ENCODE data around the gene ANKFY1. TPM values are rescaled to one million over a fixed set of nuclear protein-coding genes. Genes with fewer than 3 reads are reported as not detected.

The ANKFY1 gene
- 16.5 and 21.3 TPM in 2 replicates for total RNA-seq (2014; rRNA removed; shearing (Covaris generic))

GRCh38 chr17:4263282-4264215, at the start of gene ANKFY1:
ANKFY1 (minus strand) TSS chr17:4263979; CDS start chr17:4263941, 38 bp downstream.
- peak; percentile 84 for DNase-seq (ENCODE audit: low spot score)

DNA sequence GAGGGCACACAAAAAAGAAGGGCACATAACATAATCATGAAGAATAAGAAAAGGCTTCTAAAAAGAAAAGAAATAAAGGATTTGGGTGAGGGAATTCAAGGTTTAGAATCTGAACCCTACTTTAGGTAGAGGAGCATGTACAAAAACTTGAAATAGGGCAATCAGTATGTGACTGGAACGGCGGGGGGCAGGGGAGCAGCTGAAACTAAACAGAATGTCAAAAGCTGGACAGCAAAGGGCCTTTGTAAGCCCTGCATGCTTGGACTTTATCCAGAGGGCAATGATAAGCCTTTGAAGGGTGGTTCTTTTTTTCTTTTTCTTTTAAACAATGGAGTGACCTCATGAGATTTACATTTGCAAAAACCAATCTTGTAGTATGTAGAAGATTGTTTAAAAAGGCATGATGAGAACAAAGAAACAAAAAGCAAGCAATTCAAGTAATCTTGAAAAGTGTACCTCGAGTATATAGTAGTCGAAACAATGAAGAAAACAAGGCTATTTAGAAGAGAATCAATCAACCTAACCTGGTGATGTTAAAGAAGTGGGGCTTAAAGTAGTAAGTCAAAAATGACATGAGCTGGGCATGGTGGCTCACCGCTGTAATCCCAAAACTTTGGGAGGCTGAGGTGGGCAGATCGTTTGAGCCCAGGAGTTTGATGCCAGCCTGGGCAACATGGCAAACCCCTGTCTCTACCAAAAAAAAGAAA, 46.7 kb upstream of the ANKFY1 start:
- no peak for DNase-seq (ENCODE audit: low spot score)

GRCh38 chr17:4309897-4310296, 46.1 kb upstream of the ANKFY1 start:
- DNase-seq (ENCODE audit: low spot score), result no peak

- no peak for DNase-seq (ENCODE audit: low spot score)
Measured at GRCh38 chr17:4307179-4307930, 43.6 kb upstream of the ANKFY1 start.

- DNase-seq (ENCODE audit: low spot score), result no peak
Measured at GRCh38 chr17:4305224-4305623, 41.4 kb upstream of the ANKFY1 start.

GRCh38 chr17:4304417-4305027, 40.7 kb upstream of the ANKFY1 start:
- peak; percentile 31 for DNase-seq (ENCODE audit: low spot score)

GRCh38 chr17:4301066-4301465, 37.3 kb upstream of the ANKFY1 start:
- no peak for DNase-seq (ENCODE audit: low spot score)

GRCh38 chr17:4297351-4297750, 33.6 kb upstream of the ANKFY1 start:
- no peak for DNase-seq (ENCODE audit: low spot score)

GRCh38 chr17:4295686-4296085, 31.9 kb upstream of the ANKFY1 start:
- DNase-seq (ENCODE audit: low spot score), result no peak

GRCh38 chr17:4293572-4293971, 29.8 kb upstream of the ANKFY1 start:
- DNase-seq (ENCODE audit: low spot score), result no peak

DNA sequence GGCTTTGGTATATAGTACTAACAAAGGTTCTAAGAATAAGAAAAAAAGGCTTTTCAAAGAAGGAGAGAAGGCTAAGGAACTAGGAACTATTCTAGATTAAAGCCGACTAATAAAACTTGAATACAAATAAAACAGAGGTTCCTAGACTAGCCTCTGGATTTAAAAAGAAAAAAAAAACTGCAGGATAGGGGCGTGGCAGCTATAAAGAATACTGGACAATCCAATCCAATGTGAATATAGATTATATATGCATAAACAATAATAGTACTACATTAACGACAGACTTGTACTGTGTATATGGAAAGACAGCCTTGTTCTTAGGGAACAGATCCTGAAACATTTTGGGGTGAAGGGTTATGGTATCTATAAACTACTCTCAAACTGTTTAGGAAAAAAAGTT, 23.9 kb upstream of the ANKFY1 start:
- no peak for DNase-seq (ENCODE audit: low spot score)

DNA sequence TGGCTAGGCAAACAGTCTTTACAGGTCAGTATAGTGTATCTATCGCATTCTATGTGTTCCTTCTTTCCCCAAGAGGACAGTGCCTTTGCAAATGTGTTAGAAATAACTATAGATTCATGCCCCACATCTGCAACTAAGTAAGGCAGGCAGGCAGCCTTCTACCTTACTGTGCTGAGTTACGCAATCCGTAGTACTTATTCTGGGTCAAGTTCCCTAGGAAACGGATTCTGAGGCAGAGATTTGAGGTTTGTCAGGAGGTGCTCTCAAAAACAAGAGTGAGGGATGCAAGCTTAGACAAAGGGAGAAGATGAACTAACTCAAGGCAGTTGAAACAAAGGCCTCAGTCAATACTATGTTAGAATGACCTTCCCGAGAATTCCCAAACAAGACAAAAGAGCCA, 12.7 kb upstream of the ANKFY1 start:
- DNase-seq (ENCODE audit: low spot score), result no peak

DNA sequence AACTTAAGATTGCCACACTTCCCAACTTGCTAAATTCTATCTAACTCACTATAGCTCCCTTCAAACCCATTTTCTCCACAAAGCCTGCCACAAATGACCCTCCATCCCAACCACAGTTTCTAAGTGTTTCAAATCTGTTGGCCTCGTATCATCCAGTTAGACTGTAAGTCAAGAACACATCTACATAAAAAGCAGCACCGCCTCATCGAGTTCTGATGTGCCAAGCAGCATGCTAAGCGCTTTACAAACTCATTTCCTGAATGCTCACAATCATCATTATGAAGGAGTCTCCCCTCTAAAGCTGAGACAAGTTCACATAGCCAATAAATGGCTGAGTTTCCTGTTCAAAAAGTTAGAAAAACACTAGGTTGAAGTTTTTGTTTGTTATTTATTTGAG, 9.2 kb upstream of the ANKFY1 start:
- no peak for DNase-seq (ENCODE audit: low spot score)

DNA sequence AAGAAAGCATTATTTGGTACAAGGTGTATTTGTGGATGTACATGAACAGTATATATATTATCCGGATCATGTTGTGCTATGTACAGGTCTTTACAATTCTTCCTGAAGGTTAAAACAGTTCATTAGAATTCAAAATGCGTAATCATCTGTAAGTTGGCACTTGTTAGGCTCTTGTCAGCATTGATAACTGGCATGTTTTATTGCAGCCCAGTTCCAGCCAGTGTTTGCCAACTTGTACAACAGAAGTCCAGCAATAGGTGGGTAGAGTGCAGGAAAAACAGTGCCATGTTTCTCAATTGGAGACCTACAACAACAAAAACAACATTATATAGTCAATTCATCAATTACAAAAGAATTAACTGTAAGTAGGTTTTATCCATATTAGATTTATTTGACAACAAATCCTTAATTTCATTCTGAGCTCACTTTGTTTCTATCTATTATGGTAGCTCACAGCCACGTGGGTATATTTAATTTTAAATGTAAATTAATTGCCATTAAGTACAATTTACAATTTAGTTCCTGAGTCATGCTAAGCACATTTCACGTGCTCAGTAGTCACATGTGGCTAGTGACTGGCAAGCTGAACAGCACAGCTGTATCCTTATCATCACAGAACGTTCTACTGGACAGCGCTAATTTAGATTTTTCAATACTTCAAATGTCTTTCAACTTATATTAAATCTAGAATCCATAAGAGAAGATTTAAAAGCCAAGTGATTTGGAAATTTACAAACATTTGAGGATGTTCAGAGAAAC, 8.6 kb upstream of the ANKFY1 start:
- DNase-seq (ENCODE audit: low spot score), result no peak

GRCh38 chr17:4270736-4271135, 7.0 kb upstream of the ANKFY1 start:
- no peak for DNase-seq (ENCODE audit: low spot score)

DNA sequence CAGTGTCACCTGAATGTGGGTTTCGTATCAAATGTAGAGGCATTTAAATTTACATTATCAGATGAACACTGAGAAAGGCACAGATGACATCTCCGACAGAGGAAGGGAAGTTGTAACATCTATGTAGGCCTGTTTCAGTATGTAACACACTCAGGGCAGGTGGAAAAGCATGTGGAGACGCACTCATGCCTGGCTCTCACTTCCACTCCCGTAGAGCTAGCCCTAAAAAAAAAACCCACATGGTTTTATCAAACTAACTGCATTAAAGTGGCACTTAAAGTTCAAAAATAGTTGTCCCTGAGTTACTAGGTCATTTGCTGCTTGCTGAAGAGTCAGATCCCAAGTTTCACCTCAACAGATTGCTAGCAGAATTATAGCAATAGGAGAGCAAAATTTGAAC, 6.1 kb upstream of the ANKFY1 start:
- DNase-seq (ENCODE audit: low spot score), result no peak

DNA sequence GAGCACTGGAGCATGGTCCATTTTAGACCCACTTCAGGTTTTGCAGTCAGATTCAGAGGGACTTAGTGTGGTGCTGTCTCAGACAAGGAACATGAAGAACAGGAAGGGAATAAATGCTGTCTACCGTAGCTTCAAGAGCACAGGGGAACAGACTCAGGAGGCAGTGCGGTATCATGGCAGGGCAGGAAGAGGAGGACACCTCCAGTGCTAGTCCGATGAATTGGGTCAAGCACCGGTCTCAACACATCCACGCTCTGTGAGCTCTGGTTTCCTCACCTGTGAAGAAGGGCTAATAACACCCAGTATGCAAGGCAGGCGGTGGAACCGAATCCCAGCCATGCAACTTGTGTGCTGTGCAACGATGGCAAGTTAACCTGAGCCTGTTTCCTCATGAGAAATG, 3.6 kb upstream of the ANKFY1 start:
- DNase-seq (ENCODE audit: low spot score), result no peak

- DNase-seq (ENCODE audit: low spot score), result no peak
Measured at GRCh38 chr17:4266550-4266949, 2.8 kb upstream of the ANKFY1 start.

DNA sequence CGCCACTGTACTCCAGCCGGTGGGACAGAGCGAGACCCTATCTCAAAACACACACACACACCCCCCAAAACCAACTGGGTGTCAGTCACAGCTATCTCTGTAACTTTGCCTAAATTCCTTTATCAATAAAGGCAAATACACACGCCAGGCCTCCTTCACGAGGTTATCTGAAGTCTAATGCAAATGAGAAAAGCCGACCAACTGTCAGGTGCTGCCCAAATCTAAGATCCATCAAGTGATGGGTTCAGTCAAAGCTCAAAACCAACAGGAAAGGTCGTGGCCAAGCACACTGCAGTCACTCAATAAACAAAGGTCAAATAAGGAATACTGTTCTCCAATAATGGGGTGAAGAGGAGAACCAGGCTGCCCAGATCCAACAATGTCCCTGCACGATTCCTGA, 1.1 kb downstream of the ANKFY1 start:
- DNase-seq (ENCODE audit: low spot score), result no peak

DNA sequence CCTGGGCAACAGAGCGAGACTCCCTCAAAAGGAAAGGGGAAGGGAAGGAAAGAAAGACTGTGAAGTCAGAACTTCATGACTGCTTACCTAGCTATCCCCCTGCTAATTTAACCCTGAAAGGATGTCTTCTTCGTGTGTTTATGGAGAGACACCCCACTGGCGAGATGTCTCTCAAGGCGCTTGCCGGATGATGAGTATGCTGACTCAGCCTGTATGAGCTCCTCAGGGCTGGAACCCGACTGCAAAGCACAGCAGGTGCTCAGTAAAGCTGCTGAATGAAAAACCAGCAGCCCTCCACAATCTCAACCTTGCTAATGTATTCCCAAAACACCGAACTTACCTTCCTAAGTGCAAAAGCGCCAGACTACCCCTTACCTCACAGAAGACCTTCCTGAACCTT, 2.3 kb downstream of the ANKFY1 start:
- DNase-seq (ENCODE audit: low spot score), result no peak

DNA sequence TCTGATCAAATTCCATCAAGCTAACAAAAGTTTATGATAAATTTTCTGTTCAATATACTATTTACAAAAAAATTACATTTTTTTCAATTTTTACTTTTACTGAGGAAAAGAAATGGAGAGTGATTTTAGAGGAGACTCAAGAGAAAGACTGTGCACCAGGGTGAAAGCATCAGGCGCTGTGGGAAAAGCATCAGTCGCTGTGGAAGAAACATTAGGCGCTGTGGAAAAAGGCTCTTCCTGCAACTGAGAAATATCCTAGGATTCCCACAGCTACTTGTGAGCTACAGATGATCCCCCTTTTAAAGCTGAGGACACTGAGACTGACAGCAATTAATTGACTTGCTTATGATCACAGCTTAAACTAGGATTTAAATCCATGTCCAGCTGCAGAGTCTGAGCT, 4.9 kb downstream of the ANKFY1 start:
- no peak for DNase-seq (ENCODE audit: low spot score)
